PFSK-1 (cell line): Measurements from ENCODE around the gene RER1.

Experiments
- FOXP2 ChIP-seq: optimal IDR thresholded peaks from 2 replicates; pipeline ENCODE3; 2011; ENCODE audit warnings: borderline replicate concordance, control low read depth, inconsistent platforms; ENCODE audit not compliant: insufficient read depth; ENCODE audit errors: extremely low read length, extremely low read depth
- POLR2AphosphoS5 ChIP-seq: IDR thresholded peaks from 2 replicates; pipeline ENCODE4 v1.6.1; 2012; ENCODE audit warnings: low read depth, mild to moderate bottlenecking, control low read depth, low read length, moderate library complexity
- REST ChIP-seq, 2 experiments: IDR thresholded peaks; 2 replicates each; pipeline versions ENCODE4 v1.6.1 to v1.8.0; 2011 to 2012; ENCODE audit warnings: low read depth in 2 of 2, low read length in 2 of 2, control low read depth in 1 of 2, inconsistent platforms in 1 of 2, mild to moderate bottlenecking in 1 of 2, moderate library complexity in 1 of 2; ENCODE audit not compliant: insufficient read depth in 1 of 2
- SIN3A ChIP-seq: IDR thresholded peaks from 2 replicates; pipeline ENCODE4 v1.6.1; 2012; ENCODE audit warnings: mild to moderate bottlenecking, low read length, moderate library complexity, borderline replicate concordance; ENCODE audit not compliant: insufficient read depth
- TAF1 ChIP-seq: IDR thresholded peaks from 2 replicates; pipeline ENCODE4 v1.6.1; 2012; ENCODE audit warnings: low read length, control low read depth, borderline replicate concordance; ENCODE audit not compliant: insufficient read depth

- TF ChIP-seq SIN3A, result no peak
- TF ChIP-seq POLR2AphosphoS5, result no peak
- no peak for TF ChIP-seq TAF1
- TF ChIP-seq REST (IDR thresholded peaks at IDR 0.05; ENCODE audit: insufficient read depth in 1 of 2, low read depth in 2 of 2, low read length in 2 of 2), result no peak
- TF ChIP-seq FOXP2, result no peak
Observed at GRCh38 chr1:2417083-2417832, 25.6 kb downstream of the RER1 start.
